ENCODE results near the gene NMT2.

NMT2 gene

GRCh38 chr10:15116225-15116624 lies 52.3 kb downstream of the NMT2 start:
- no peaks in the 10 kb centered on the region for H3K4me1 ChIP-seq (ENCODE audit: insufficient read depth, low read length)
- no peaks in the 10 kb centered on the region for H3K9me3 ChIP-seq (ENCODE audit: insufficient read depth, low read depth, low read length)
- H3K27me3 ChIP-seq (ENCODE audit: insufficient read depth, low read length), result no peaks in the 10 kb centered on the region
- H3K36me3 ChIP-seq (ENCODE audit: insufficient read depth, low read length), result peaks cover 43% of the 10 kb centered on the region
- WGBS, result 100% methylated on average over 3 of the region's 5 CpGs
- H3K4me3 ChIP-seq (ENCODE audit: low read length), result no peak overlapping the region
- H3K9ac ChIP-seq (ENCODE audit: low read depth, low read length), result no peak overlapping the region
- no peak overlapping the region for H3K27ac ChIP-seq (ENCODE audit: low read depth, low read length)

- Histone ChIP-seq H3K4me1 (ENCODE audit: insufficient read depth, low read length) (no peaks in the 10 kb centered on the region), H3K27ac (ENCODE audit: low read depth, low read length) (no peak overlapping the region), H3K36me3 (ENCODE audit: insufficient read depth, low read length) (peaks cover 44% of the 10 kb centered on the region), H3K4me3 (ENCODE audit: low read length) (no peak overlapping the region), H3K9me3 (ENCODE audit: insufficient read depth, low read depth, low read length) (no peaks in the 10 kb centered on the region), H3K9ac (ENCODE audit: low read depth, low read length) (no peak overlapping the region), H3K27me3 (ENCODE audit: insufficient read depth, low read length) (no peaks in the 10 kb centered on the region)
- 100% methylated on average over 4 of the region's 4 CpGs for WGBS
Observed at GRCh38 chr10:15113766-15114165, 54.7 kb downstream of the NMT2 start.

- Histone ChIP-seq H3K36me3 (ENCODE audit: insufficient read depth, low read length) (peaks cover 44% of the 10 kb centered on the region), H3K27ac (ENCODE audit: low read depth, low read length) (no peak overlapping the region), H3K9me3 (ENCODE audit: insufficient read depth, low read depth, low read length) (no peaks in the 10 kb centered on the region), H3K4me3 (ENCODE audit: low read length) (no peak overlapping the region), H3K27me3 (ENCODE audit: insufficient read depth, low read length) (no peaks in the 10 kb centered on the region), H3K4me1 (ENCODE audit: insufficient read depth, low read length) (no peaks in the 10 kb centered on the region), H3K9ac (ENCODE audit: low read depth, low read length) (no peak overlapping the region)
- 95% methylated on average over 13 of the region's 13 CpGs for WGBS
Observed at GRCh38 chr10:15112657-15113056, 55.8 kb downstream of the NMT2 start.

GRCh38 chr10:15106352-15107013 lies 62.0 kb downstream of the NMT2 start:
- H3K36me3 ChIP-seq (ENCODE audit: insufficient read depth, low read length), result peaks cover 63% of the 10 kb centered on the region
- H3K27ac ChIP-seq (ENCODE audit: low read depth, low read length), result no peak overlapping the region
- H3K27me3 ChIP-seq (ENCODE audit: insufficient read depth, low read length), result no peaks in the 10 kb centered on the region
- H3K9me3 ChIP-seq (ENCODE audit: insufficient read depth, low read depth, low read length), result no peaks in the 10 kb centered on the region
- H3K4me3 ChIP-seq (ENCODE audit: low read length), result no peak overlapping the region
- H3K9ac ChIP-seq (ENCODE audit: low read depth, low read length), result no peak overlapping the region
- no peaks in the 10 kb centered on the region for H3K4me1 ChIP-seq (ENCODE audit: insufficient read depth, low read length)
- WGBS, result 72% methylated on average over 8 of the region's 8 CpGs

- Histone ChIP-seq H3K4me3 (ENCODE audit: low read length) (no peak overlapping the region), H3K27ac (ENCODE audit: low read depth, low read length) (no peak overlapping the region), H3K36me3 (ENCODE audit: insufficient read depth, low read length) (peaks cover 61% of the 10 kb centered on the region), H3K27me3 (ENCODE audit: insufficient read depth, low read length) (no peaks in the 10 kb centered on the region), H3K9me3 (ENCODE audit: insufficient read depth, low read depth, low read length) (no peaks in the 10 kb centered on the region), H3K4me1 (ENCODE audit: insufficient read depth, low read length) (0 out of 2 replicates have a peak, but pooled peaks cover 4% of the 10 kb centered on the region), H3K9ac (ENCODE audit: low read depth, low read length) (no peak overlapping the region)
- WGBS, result 95% methylated on average over 9 of the region's 9 CpGs
Observed at GRCh38 chr10:15103513-15103912, 65.0 kb downstream of the NMT2 start.

- Histone ChIP-seq H3K4me3 (ENCODE audit: low read length) (no peak overlapping the region), H3K4me1 (ENCODE audit: insufficient read depth, low read length) (0 out of 2 replicates have a peak, but pooled peaks cover 4% of the 10 kb centered on the region), H3K9me3 (ENCODE audit: insufficient read depth, low read depth, low read length) (no peaks in the 10 kb centered on the region), H3K27ac (ENCODE audit: low read depth, low read length) (no peak overlapping the region), H3K36me3 (ENCODE audit: insufficient read depth, low read length) (peaks cover 44% of the 10 kb centered on the region), H3K27me3 (ENCODE audit: insufficient read depth, low read length) (no peaks in the 10 kb centered on the region), H3K9ac (ENCODE audit: low read depth, low read length) (no peak overlapping the region)
- 93% methylated on average over 4 of the region's 4 CpGs for WGBS
Observed at GRCh38 chr10:15099886-15100285, 68.6 kb downstream of the NMT2 start.

- Histone ChIP-seq H3K4me3 (ENCODE audit: low read length) (peak within 1 kb of the TSS; percentile 87), H3K27ac (ENCODE audit: low read depth, low read length) (peak within 1 kb of the TSS; percentile 99), H3K4me1 (ENCODE audit: insufficient read depth, low read length) (0 out of 2 replicates have a peak, but pooled peaks cover 4% of the 10 kb centered on the region), H3K36me3 (ENCODE audit: insufficient read depth, low read length) (peaks cover 19% of the 10 kb centered on the region), H3K27me3 (ENCODE audit: insufficient read depth, low read length) (no peaks in the 10 kb centered on the region), H3K9me3 (ENCODE audit: insufficient read depth, low read depth, low read length) (no peaks in the 10 kb centered on the region), H3K9ac (ENCODE audit: low read depth, low read length) (peak within 1 kb of the TSS; percentile 95)
- under 1% methylated on average over 84 of the region's 84 CpGs for WGBS
Observed at GRCh38 chr10:15097011-15097812, 71.3 kb downstream of the NMT2 start, which contains the start of gene RPP38. TSS of gene RPP38 (plus strand) at chr10:15097355. CDS start at chr10:15103315, 5,960 bp downstream.

- H3K36me3 ChIP-seq (ENCODE audit: insufficient read depth, low read length), result peaks cover 14% of the 10 kb centered on the region
- H3K9me3 ChIP-seq (ENCODE audit: insufficient read depth, low read depth, low read length), result no peaks in the 10 kb centered on the region
- WGBS, result 1% methylated on average over 11 of the region's 11 CpGs
- 0 out of 2 replicates have a peak, but pooled peaks cover 4% of the 10 kb centered on the region for H3K4me1 ChIP-seq (ENCODE audit: insufficient read depth, low read length)
- H3K4me3 ChIP-seq (ENCODE audit: low read length), result peak overlapping the region; percentile 87
- no peak overlapping the region for H3K27ac ChIP-seq (ENCODE audit: low read depth, low read length)
- H3K27me3 ChIP-seq (ENCODE audit: insufficient read depth, low read length), result no peaks in the 10 kb centered on the region
- peak overlapping the region; percentile 95 for H3K9ac ChIP-seq (ENCODE audit: low read depth, low read length)
Observed at GRCh38 chr10:15096661-15097010, 71.9 kb downstream of the NMT2 start.

- Histone ChIP-seq H3K4me1 (ENCODE audit: insufficient read depth, low read length) (no peaks in the 10 kb centered on the region), H3K36me3 (ENCODE audit: insufficient read depth, low read length) (no peaks in the 10 kb centered on the region), H3K9me3 (ENCODE audit: insufficient read depth, low read depth, low read length) (no peaks in the 10 kb centered on the region), H3K27ac (ENCODE audit: low read depth, low read length) (no peak overlapping the region), H3K4me3 (ENCODE audit: low read length) (no peak overlapping the region), H3K9ac (ENCODE audit: low read depth, low read length) (no peak overlapping the region), H3K27me3 (ENCODE audit: insufficient read depth, low read length) (no peaks in the 10 kb centered on the region)
- 89% methylated on average over 16 of the region's 16 CpGs for WGBS
Observed at GRCh38 chr10:15092855-15093408, 75.6 kb downstream of the NMT2 start.

- Histone ChIP-seq H3K4me3 (ENCODE audit: low read length) (no peak overlapping the region), H3K27ac (ENCODE audit: low read depth, low read length) (no peak overlapping the region), H3K9ac (ENCODE audit: low read depth, low read length) (no peak overlapping the region), H3K9me3 (ENCODE audit: insufficient read depth, low read depth, low read length) (no peaks in the 10 kb centered on the region), H3K4me1 (ENCODE audit: insufficient read depth, low read length) (no peaks in the 10 kb centered on the region), H3K27me3 (ENCODE audit: insufficient read depth, low read length) (no peaks in the 10 kb centered on the region), H3K36me3 (ENCODE audit: insufficient read depth, low read length) (no peaks in the 10 kb centered on the region)
- 85% methylated on average over 5 of the region's 5 CpGs for WGBS
Observed at GRCh38 chr10:15091418-15091817, 77.1 kb downstream of the NMT2 start.
